SIG-M5 treated with dmso at 0.1 percent for 504 hours (cell line): ENCODE results near the gene CLCN5.

ENCODE experiments used
- DNase-seq: peaks from one replicate; lab custom pipeline; 2025; ENCODE audit not compliant: unreplicated experiment; lab: John Stamatoyannopoulos, UW

Gene CLCN5

GRCh38 chrX:49932791-49933190 lies 10.4 kb downstream of the CLCN5 start:
- DNase-seq: no peak

DNA sequence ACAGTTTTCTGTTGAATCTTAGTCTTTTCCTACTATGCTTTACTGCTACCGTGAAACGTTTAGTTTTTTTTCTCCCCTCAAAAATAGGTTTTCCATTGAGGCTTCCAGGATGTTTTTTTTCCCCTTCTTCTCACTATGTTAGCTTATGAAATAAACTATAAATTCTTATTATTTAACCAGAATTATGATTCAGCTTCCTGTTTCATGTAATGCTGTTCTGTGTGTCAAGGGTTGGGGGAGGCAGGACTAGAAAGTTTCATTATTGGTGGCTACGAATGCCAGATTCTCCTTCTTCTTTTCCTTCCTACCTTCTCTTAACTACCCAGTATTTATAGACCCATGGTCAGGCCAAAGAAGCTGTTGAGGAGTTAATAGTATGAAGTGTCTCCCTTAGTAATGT lies 11.8 kb downstream of the CLCN5 start:
- no peak for DNase-seq

DNA sequence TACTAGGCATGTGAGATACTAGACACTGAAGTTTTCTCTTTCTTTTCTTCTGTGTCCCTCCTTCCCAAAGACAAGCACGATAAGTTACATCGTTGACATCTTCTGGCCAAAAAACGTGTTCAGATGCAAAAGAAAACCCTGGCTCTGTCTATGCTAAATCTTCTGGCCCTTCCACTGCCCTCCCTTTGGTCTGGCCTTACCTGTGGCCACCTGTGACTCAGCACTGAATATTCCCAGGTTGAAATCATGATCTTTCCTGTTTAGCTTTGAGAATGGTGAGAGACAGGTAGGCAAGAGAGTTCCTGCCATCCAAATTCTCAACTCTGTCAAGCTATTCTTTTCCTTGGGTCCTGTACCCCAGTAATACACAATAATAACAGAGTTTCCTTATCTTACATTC lies 12.3 kb downstream of the CLCN5 start:
- DNase-seq: no peak

GRCh38 chrX:49947781-49948180 lies 25.4 kb downstream of the CLCN5 start:
- peak; percentile 62 for DNase-seq

DNA sequence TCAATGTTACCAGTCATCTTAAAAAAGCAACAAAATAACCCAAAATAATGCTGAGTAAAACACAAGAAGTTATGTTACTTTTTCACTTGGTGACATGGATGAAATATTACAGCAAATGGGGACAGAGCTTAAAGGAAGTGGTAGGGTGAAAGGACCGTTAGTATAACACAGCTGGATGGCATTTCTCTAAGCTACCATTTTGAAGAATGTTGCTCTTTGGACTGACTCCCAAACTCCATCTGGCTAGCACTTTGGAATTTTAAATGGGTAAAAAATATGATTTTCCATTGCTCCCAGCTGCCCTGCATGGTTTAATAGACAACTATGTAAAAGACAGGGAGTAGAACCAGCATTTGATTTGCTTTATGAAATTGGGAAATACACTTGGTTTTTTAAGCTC lies 27.6 kb downstream of the CLCN5 start:
- no peak for DNase-seq

DNA sequence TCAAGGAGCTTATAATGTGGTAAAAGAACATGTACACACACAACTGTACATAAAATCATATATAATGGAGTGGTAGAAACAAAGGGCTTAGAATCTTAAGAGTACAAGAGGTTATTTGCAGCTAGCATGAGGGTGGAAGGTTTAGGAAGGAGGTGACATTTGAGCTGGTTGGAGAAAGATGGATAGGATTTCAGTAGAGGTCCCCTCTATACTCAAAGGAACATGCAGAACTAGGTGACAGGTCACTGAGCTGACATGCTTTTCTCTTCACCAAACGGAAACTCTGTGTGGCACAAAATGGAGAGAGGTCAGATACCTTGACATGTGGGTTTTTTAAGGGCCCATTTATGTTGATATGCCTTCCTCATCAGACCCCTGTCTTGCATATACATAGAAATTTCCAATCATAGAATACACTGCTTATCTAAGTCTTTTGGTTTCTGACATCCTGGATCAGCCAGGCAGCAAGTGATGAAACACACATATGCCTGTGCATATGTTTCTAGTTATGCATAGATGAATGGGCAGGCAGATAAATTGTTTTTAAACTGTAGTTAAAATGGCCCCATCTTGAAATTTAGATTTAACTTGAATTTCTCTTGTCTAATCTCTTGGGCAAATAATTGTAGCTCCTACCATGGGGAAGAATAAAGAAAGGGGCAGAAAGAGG lies 29.3 kb downstream of the CLCN5 start:
- no peak for DNase-seq

GRCh38 chrX:49956313-49956712 lies 33.9 kb downstream of the CLCN5 start:
- no peak for DNase-seq

DNA sequence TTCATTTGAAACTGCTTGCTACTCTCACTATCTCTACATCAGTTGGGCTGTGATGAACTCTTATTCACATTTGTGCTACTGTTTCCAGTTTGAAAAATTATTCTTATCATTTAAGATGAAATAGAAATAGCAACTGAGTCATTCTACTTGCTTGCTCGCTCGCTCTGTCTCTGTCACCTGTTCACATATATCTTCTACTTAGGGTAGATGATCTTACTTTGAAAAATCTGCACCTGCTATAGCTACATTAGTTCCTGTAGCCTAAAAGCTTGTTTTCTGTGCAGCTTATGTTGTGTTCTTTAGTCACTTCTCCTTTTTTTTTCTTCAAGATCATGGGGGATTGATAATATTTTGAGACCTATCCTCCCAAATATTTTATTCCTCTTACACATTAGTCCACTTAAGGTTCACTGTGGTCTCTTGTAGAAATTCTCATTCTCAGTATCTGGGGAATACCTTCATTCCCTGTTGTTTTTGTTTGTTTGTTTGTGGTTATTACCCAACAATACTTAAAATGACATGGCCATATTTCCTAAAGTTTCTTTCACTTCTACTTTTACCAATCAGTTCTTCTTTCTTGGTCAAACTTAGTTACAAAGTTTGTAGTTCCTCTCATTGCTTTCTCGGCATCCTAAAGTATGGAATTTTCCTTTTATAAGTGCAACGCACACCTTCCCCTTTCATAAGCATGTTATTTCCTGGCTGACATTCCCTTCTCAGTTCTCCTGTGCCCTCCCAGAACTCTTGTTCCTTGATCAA lies 36.5 kb downstream of the CLCN5 start:
- no peak for DNase-seq

DNA sequence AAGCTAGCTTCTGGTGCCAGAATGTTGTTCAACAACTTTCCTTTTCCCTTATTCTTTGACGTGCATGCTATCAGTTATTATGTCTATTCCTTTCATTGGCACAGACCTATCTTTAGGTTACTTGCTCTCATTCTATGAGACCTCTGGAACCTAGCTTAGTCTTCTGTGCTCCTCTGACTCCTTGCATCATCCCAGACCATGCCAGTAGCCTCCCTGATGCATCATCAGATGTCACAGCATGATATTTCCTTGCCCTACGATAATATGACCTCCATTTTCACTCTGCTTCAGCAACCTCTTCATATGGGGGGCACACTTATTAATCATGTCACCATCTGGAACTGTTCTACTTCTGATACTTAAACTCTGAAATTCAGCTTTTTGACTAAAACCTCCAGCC lies 37.2 kb downstream of the CLCN5 start:
- no peak for DNase-seq

GRCh38 chrX:49960061-49960460 lies 37.7 kb downstream of the CLCN5 start:
- DNase-seq: no peak

DNA sequence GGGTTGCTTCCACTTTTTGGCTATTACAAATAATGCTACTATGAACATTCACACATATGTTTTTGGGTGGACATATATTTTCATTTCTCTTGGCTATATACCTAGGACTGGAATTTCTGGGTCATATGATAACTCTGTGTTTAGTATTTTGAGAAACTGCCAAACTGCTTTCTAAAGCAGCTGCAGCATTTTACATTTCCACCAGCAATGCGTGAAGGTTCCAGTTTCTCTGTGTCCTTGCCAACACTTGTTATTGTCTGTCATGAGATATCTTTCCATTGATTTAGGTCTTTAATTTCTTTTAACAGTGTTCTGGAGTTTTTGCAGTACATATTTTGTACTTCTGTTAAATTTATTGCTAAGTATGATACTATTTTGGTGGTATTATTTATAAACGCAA lies 48.3 kb downstream of the CLCN5 start:
- no peak for DNase-seq

- DNase-seq: no peak
Observed at GRCh38 chrX:49972328-49972860, 50.0 kb downstream of the CLCN5 start.

- no peak for DNase-seq
Observed at GRCh38 chrX:49976682-49977197, 54.3 kb downstream of the CLCN5 start.

- no peak for DNase-seq
Observed at GRCh38 chrX:49977319-49978090, 55.1 kb downstream of the CLCN5 start.

DNA sequence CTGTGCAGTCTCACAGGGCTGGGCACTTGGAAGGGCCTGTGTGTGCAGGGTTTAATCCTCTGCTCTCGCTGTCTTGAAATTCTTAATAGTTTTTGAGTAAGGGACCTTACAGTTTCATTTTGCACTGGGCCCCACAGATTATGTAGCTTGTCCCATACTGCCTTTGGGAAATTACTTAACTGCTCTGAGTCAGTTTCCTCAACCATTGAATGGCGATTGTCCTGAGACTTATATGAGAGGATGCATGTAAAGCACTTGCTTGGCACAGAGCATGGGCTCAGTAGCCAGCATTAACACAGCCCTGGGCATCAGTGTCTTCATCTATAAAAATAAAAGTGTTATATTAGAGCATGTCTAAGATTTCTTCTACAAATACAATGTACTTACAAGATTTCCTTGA lies 55.8 kb downstream of the CLCN5 start:
- DNase-seq: no peak

DNA sequence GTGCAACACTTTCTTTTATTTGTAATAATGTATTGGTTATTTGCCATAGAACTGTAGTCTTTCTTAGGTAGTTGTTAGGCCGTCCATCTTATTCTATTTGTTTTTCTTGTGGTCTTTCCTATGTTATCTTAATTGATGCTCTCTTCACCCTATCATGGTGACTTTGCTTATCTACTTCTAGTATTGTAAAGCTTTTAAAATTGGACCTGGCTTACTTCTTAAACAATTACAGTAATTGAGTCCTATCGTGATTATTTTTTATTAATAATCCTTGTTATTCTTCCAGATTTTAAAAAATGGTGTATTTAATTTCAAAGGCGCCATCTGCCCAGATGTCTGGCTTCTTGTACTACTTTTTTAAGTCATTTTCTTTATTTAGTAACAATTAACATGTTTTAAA lies 63.7 kb downstream of the CLCN5 start:
- no peak for DNase-seq

GRCh38 chrX:49987651-49988050 lies 65.3 kb downstream of the CLCN5 start:
- DNase-seq: no peak

GRCh38 chrX:49988143-49988542 lies 65.7 kb downstream of the CLCN5 start:
- DNase-seq: no peak

DNA sequence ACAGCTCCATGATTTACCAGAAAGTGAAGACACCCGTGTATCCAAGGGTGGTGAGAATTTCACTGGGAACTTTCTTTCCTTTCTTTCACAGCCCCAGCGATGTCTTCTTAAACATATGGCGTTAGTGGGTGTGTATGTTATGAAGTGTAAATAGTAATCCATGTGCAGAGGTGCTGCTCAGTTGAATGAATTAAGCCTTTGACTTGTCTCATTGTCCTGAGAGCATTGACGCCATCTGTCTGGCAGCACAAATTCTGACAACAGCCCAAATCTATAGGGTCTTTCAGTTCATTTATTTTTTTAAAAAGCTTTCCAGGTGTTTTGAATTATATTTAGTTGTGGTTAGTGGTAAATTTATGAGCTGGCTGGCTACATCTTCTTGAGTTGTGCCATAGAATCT lies 69.4 kb downstream of the CLCN5 start:
- DNase-seq: no peak

DNA sequence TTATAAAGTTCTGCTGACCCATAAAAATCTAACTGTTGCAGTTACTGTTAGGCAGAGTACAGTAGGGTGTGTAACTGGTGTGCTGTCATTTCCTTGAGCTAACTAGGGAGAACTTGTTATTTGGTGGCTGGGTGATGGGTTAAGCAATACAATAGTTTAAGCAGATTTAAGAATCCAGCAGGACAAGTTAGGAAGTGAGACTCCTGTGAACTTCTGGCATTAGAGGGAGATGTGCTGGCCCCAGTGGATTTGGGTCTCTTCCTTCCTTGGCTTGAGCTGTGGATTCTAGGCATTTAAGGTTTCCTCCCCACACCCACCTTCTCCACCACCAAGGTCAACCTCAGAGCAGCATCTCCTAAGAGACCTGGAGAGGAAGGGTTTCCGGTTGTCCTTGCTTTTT lies 70.5 kb downstream of the CLCN5 start:
- no peak for DNase-seq

- no peak for DNase-seq
Observed at GRCh38 chrX:49993661-49994060, 71.3 kb downstream of the CLCN5 start.
